Measurements from ENCODE around the gene TMSB4X. TPM values are rescaled to one million over a fixed set of nuclear protein-coding genes. Genes with fewer than 3 reads are reported as not detected.
"Not testable (repeated sequence)": the region's sequence is repeated elsewhere in the genome, so short reads cannot be mapped to it uniquely, and the experiment has no call there.

TMSB4X gene
- polyA plus RNA-seq, 1 of the 3 experiments (the other 2 are of a cell fraction) = 4,830 TPM

- TF ChIP-seq REST (IDR thresholded peaks at IDR 0.05; ENCODE audit: low read depth, low read length) (no peak), MXI1 (IDR thresholded peaks at IDR 0.05; ENCODE audit: low read depth, low read length) (no peak), FOSL2 (IDR thresholded peaks at IDR 0.05; ENCODE audit: borderline replicate concordance, low read depth) (no peak), FOXM1 (IDR thresholded peaks at IDR 0.05; ENCODE audit: low read depth) (no peak)
Measured at GRCh38 chrX:12934850-12935249, 40.1 kb upstream of the TMSB4X start (continued).

GRCh38 chrX:12936947-12937346 lies 38.0 kb upstream of the TMSB4X start:
- no peak overlapping the region for H3K9ac ChIP-seq
- H3K4me1 ChIP-seq (ENCODE audit: control insufficient read depth in 1 of 2, insufficient read depth in 2 of 2, low read depth in 1 of 2, low read length in 1 of 2) = no peaks in the 10 kb centered on the region
- POLR2A ChIA-PET = no interaction called here
- H3K9me2 ChIP-seq = no peaks in the 10 kb centered on the region
- no peaks in the 10 kb centered on the region for H3K36me3 ChIP-seq (replicated peaks in 1 of 2; ENCODE audit: control insufficient read depth in 1 of 2, insufficient read depth in 2 of 2, low read length in 1 of 2)
- no peak for TF ChIP-seq USF2 (IDR thresholded peaks at IDR 0.05; ENCODE audit: borderline replicate concordance, low read depth, low read length)
- TF ChIP-seq MXI1 (IDR thresholded peaks at IDR 0.05; ENCODE audit: low read depth, low read length) = no peak
- TF ChIP-seq ELF1 (IDR thresholded peaks at IDR 0.05) = no peak
- TF ChIP-seq EZH2phosphoT487 (IDR thresholded peaks at IDR 0.05; ENCODE audit: borderline replicate concordance, low read depth) = no peak
- H2AFZ ChIP-seq (ENCODE audit: low read depth) = no peak overlapping the region
- no peaks in the 10 kb centered on the region for H3K79me2 ChIP-seq (ENCODE audit: insufficient read depth)
- no peak overlapping the region for H3K27ac ChIP-seq (ENCODE audit: low read depth in 2 of 2, low read length in 1 of 2)
- WGBS (ENCODE audit: low lambda C conversion rate) = 60% methylated on average over 1 of the region's 1 CpG
- H3K4me2 ChIP-seq = no peak overlapping the region
- H3K27me3 ChIP-seq (ENCODE audit: insufficient read depth) = no peaks in the 10 kb centered on the region; the same call in 1 of the 2 replicates
- no peak overlapping the region for H3K4me3 ChIP-seq (ENCODE audit: low read depth in 2 of 2, low read length in 1 of 2)
- peaks cover 5% of the 10 kb centered on the region for H3K9me3 ChIP-seq
- CTCF ChIA-PET = interaction anchor here (0.6 kb wide), 1 partner anchor 38 kb away, joined by 3 read pairs; no protein-coding TSS in a partner anchor
- no peaks in the 10 kb centered on the region for H3F3A ChIP-seq (replicated peaks; ENCODE audit: insufficient read depth)
- DNase-seq = no peak
- no peaks in the 10 kb centered on the region for H4K20me1 ChIP-seq (ENCODE audit: insufficient read depth)

GRCh38 chrX:12940471-12940870 lies 34.4 kb upstream of the TMSB4X start:
- H3K36me3 ChIP-seq (replicated peaks in 1 of 2; ENCODE audit: control insufficient read depth in 1 of 2, insufficient read depth in 2 of 2, low read length in 1 of 2); H3K9me3 ChIP-seq; DNase-seq; H2AFZ ChIP-seq (ENCODE audit: low read depth); H3K27me3 ChIP-seq (ENCODE audit: insufficient read depth); H3K79me2 ChIP-seq (ENCODE audit: insufficient read depth); H3K4me3 ChIP-seq (ENCODE audit: low read depth in 2 of 2, low read length in 1 of 2); POLR2A ChIA-PET; H3K4me2 ChIP-seq; H3K9ac ChIP-seq; H4K20me1 ChIP-seq (ENCODE audit: insufficient read depth); CTCF ChIA-PET; H3K9me2 ChIP-seq; H3K27ac ChIP-seq (ENCODE audit: low read depth in 2 of 2, low read length in 1 of 2); H3K4me1 ChIP-seq (ENCODE audit: control insufficient read depth in 1 of 2, insufficient read depth in 2 of 2, low read depth in 1 of 2, low read length in 1 of 2); H3F3A ChIP-seq (replicated peaks; ENCODE audit: insufficient read depth): not testable (repeated sequence)
- WGBS (ENCODE audit: low lambda C conversion rate) = 48% methylated on average over 9 of the region's 9 CpGs

GRCh38 chrX:12943592-12943991 lies 31.3 kb upstream of the TMSB4X start:
- H2AFZ ChIP-seq (ENCODE audit: low read depth); H3K9ac ChIP-seq; H3K79me2 ChIP-seq (ENCODE audit: insufficient read depth); H3K9me3 ChIP-seq; H3K27ac ChIP-seq (ENCODE audit: low read depth in 2 of 2, low read length in 1 of 2); H3K36me3 ChIP-seq (replicated peaks in 1 of 2; ENCODE audit: control insufficient read depth in 1 of 2, insufficient read depth in 2 of 2, low read length in 1 of 2); H3K4me2 ChIP-seq; H3K27me3 ChIP-seq (ENCODE audit: insufficient read depth); POLR2A ChIA-PET; DNase-seq; H3K9me2 ChIP-seq; CTCF ChIA-PET; H3F3A ChIP-seq (replicated peaks; ENCODE audit: insufficient read depth); H3K4me3 ChIP-seq (ENCODE audit: low read depth in 2 of 2, low read length in 1 of 2); H4K20me1 ChIP-seq (ENCODE audit: insufficient read depth): not testable (repeated sequence)
- 62% methylated on average over 6 of the region's 6 CpGs for WGBS (ENCODE audit: low lambda C conversion rate)
- peaks cover 0 to 10% of the 10 kb centered on the region in 2 experiments; a peak in 2 of 4 replicates for H3K4me1 ChIP-seq (ENCODE audit: control insufficient read depth in 1 of 2, insufficient read depth in 2 of 2, low read depth in 1 of 2, low read length in 1 of 2)

- H3K36me3 ChIP-seq (replicated peaks in 1 of 2; ENCODE audit: control insufficient read depth in 1 of 2, insufficient read depth in 2 of 2, low read length in 1 of 2); H3K9ac ChIP-seq; H3K4me3 ChIP-seq (ENCODE audit: low read depth in 2 of 2, low read length in 1 of 2); H3K9me2 ChIP-seq; H3K9me3 ChIP-seq; H3K27ac ChIP-seq (ENCODE audit: low read depth in 2 of 2, low read length in 1 of 2); H3K79me2 ChIP-seq (ENCODE audit: insufficient read depth); H2AFZ ChIP-seq (ENCODE audit: low read depth); H3K4me2 ChIP-seq; H4K20me1 ChIP-seq (ENCODE audit: insufficient read depth); H3K27me3 ChIP-seq (ENCODE audit: insufficient read depth); POLR2A ChIA-PET; H3F3A ChIP-seq (replicated peaks; ENCODE audit: insufficient read depth); DNase-seq: not testable (repeated sequence)
- H3K4me1 ChIP-seq (ENCODE audit: control insufficient read depth in 1 of 2, insufficient read depth in 2 of 2, low read depth in 1 of 2, low read length in 1 of 2) = peaks cover 4 to 18% of the 10 kb centered on the region in 2 experiments; a peak in 3 of 4 replicates
- WGBS (ENCODE audit: low lambda C conversion rate) = 69% methylated on average over 4 of the region's 4 CpGs
- CTCF ChIA-PET = interaction anchor here (0.6 to 5.7 kb wide), 2 partner anchors 546 to 555 kb away, joined by 3 to 124 read pairs; no protein-coding TSS in a partner anchor
Measured at GRCh38 chrX:12944452-12944851, 30.5 kb upstream of the TMSB4X start.
